Effector CD4-positive, alpha-beta T cell (primary cell): ENCODE measurements around the gene LRMDA.
"Not testable (repeated sequence)": the region's sequence is repeated elsewhere in the genome, so short reads cannot be mapped to it uniquely, and the experiment has no call there.

Experiments
- DNase-seq: peaks from one replicate; pipeline ENCODE4 v3.0.0-alpha.2; 2020

LRMDA gene

GRCh38 chr10:75616874-75617478, 185.6 kb downstream of the LRMDA start:
- DNase-seq, result no peak

- no peak for DNase-seq
Observed at GRCh38 chr10:75617485-75618155, 186.2 kb downstream of the LRMDA start.

GRCh38 chr10:75619635-75620034, 188.2 kb downstream of the LRMDA start:
- no peak for DNase-seq

- no peak for DNase-seq
Observed at GRCh38 chr10:75620356-75620755, 188.9 kb downstream of the LRMDA start.

GRCh38 chr10:75621003-75621402, 189.6 kb downstream of the LRMDA start:
- not testable (repeated sequence) for DNase-seq

- DNase-seq, result no peak
Observed at GRCh38 chr10:75622503-75622902, 191.1 kb downstream of the LRMDA start.

- DNase-seq, result no peak
Observed at GRCh38 chr10:75623310-75624093, 192.1 kb downstream of the LRMDA start.

- DNase-seq, result no peak
Observed at GRCh38 chr10:75624638-75625037, 193.2 kb downstream of the LRMDA start.

- no peak for DNase-seq
Observed at GRCh38 chr10:75630746-75631145, 199.3 kb downstream of the LRMDA start.

- DNase-seq, result no peak
Observed at GRCh38 chr10:75632805-75633462, 201.5 kb downstream of the LRMDA start.

- no peak for DNase-seq
Observed at GRCh38 chr10:75633568-75633967, 202.1 kb downstream of the LRMDA start.

GRCh38 chr10:75634947-75635346, 203.5 kb downstream of the LRMDA start:
- no peak for DNase-seq

- no peak for DNase-seq
Observed at GRCh38 chr10:75638752-75639151, 207.3 kb downstream of the LRMDA start.

- DNase-seq, result no peak
Observed at GRCh38 chr10:75639736-75640135, 208.3 kb downstream of the LRMDA start.

GRCh38 chr10:75640381-75640780, 209.0 kb downstream of the LRMDA start:
- DNase-seq, result no peak

- DNase-seq, result no peak
Observed at GRCh38 chr10:75640803-75641202, 209.4 kb downstream of the LRMDA start.

GRCh38 chr10:75643405-75643804, 212.0 kb downstream of the LRMDA start:
- no peak for DNase-seq

- no peak for DNase-seq
Observed at GRCh38 chr10:75643944-75644692, 212.7 kb downstream of the LRMDA start.

- no peak for DNase-seq
Observed at GRCh38 chr10:75645704-75646103, 214.3 kb downstream of the LRMDA start.

GRCh38 chr10:75646218-75646915, 214.9 kb downstream of the LRMDA start:
- DNase-seq, result no peak

- no peak for DNase-seq
Observed at GRCh38 chr10:75646916-75647315, 215.5 kb downstream of the LRMDA start.

- DNase-seq, result no peak
Observed at GRCh38 chr10:75647675-75648074, 216.3 kb downstream of the LRMDA start.
